K562 (cell line): ENCODE results near the gene MYH7B. TPM values are rescaled to one million over a fixed set of nuclear protein-coding genes. Genes with fewer than 3 reads are reported as not detected.

Source experiments
- ATAC-seq: fragments of 200-7000 bp; cut with Tn5 transposase; 3 replicates; pipeline ENCODE4 v1.9.1; 2020; ENCODE audit warnings: moderate library complexity
- BruUV-seq: library from RNA; stranded (reverse); fragments of 400-500 nt; replicated peaks from 2 replicates; lab custom pipeline; 2021; lab: Mats Ljungman, UMichigan
- CTCF ChIA-PET: fragments of 300-600 bp; formaldehyde crosslinking; extraction: SDS; loops from one replicate; lab custom pipeline; 2021; ENCODE audit warnings: low intra/inter-chr PET ratio; lab: Yijun Ruan, JAX
- POLR2A ChIA-PET: fragments of 300-600, 350-650 bp; sonication (Branson Sonifier 250); formaldehyde crosslinking; extraction: SDS; loops from one replicate; lab custom pipeline; 2021; ENCODE audit warnings: antibody characterized with exemption, inconsistent platforms; lab: Yijun Ruan, JAX
- DNase-seq, 4 experiments: peaks; one replicate each; pipeline versions ENCODE4 v3.0.0 to v3.0.0-alpha.2; 2011 to 2018; ENCODE audit warnings: low spot score in 3 of 4, mixed read lengths in 3 of 4; ENCODE audit errors: extremely low read depth in 1 of 4
- FAIRE-seq: peaks from 2 replicates; lab custom pipeline; 2011; peaks lifted over from hg19 to GRCh38; lab: Jason Lieb, UNC
- H2AFZ ChIP-seq: 2 replicates; pipeline ENCODE4 v1.6.0; 2011; ENCODE audit warnings: low read depth, low read length, control low read depth, inconsistent platforms
- H3K27ac ChIP-seq: fragments of 200-600 bp; 3 replicates; pipeline ENCODE4 v1.8.0; 2011; ENCODE audit warnings: low read depth, mild to moderate bottlenecking, control low read depth, inconsistent platforms, low read length, moderate library complexity, mixed read lengths; ENCODE audit errors: extremely low read depth
- H3K27me3 ChIP-seq, 2 experiments: fragments of 300-600 bp in 1 of 2; 2 replicates in 1 of 2; 3 replicates in 1 of 2; pipeline versions ENCODE4 v1.6.0 to v1.8.0; 2011; ENCODE audit warnings: inconsistent platforms in 2 of 2, low read length in 2 of 2, mild to moderate bottlenecking in 1 of 2, mixed read lengths in 1 of 2, moderate library complexity in 1 of 2; ENCODE audit not compliant: control insufficient read depth in 2 of 2, insufficient read depth in 2 of 2
- H3K36me3 ChIP-seq: fragments of 300-600 bp; 3 replicates; pipeline ENCODE4 v1.8.0; 2011; ENCODE audit warnings: mild to moderate bottlenecking, low read length, inconsistent platforms; ENCODE audit not compliant: control insufficient read depth, insufficient read depth
- H3K4me1 ChIP-seq, 2 experiments: fragments of 200-600 bp in 1 of 2; replicated peaks in 1 of 2; 2 replicates in 1 of 2; 3 replicates in 1 of 2; pipeline versions ENCODE4 v1.5.1 to v1.8.0; 2011; ENCODE audit warnings: inconsistent platforms in 2 of 2, low read length in 2 of 2, mild to moderate bottlenecking in 1 of 2, mixed read lengths in 1 of 2, moderate library complexity in 1 of 2; ENCODE audit not compliant: control insufficient read depth in 2 of 2, insufficient read depth in 2 of 2
- H3K4me2 ChIP-seq: 2 replicates; pipeline ENCODE4 v1.6.1; 2011; ENCODE audit warnings: low read length, control low read depth, inconsistent platforms, mixed read lengths; ENCODE audit not compliant: insufficient read depth
- H3K4me3 ChIP-seq: fragments of 200-600 bp; sonication (generic), shearing (Covaris generic); 2 replicates; pipeline ENCODE4 v1.5.1; 2016; ENCODE audit warnings: control low read depth, inconsistent platforms
- H3K79me2 ChIP-seq: fragments of 200-600 bp; 3 replicates; pipeline ENCODE4 v1.8.0; 2011; ENCODE audit warnings: low read length, inconsistent platforms; ENCODE audit not compliant: control insufficient read depth, insufficient read depth
- H3K9ac ChIP-seq, 2 experiments: 2 replicates each; pipeline versions ENCODE4 v1.6.0 to v1.6.1; 2011; ENCODE audit warnings: low read depth in 2 of 2, low read length in 2 of 2, control low read depth in 1 of 2, inconsistent platforms in 1 of 2, mild to moderate bottlenecking in 1 of 2, mixed read lengths in 1 of 2; ENCODE audit not compliant: insufficient read depth in 1 of 2
- H3K9me1 ChIP-seq: one replicate; pipeline ENCODE4 v1.6.0; 2011; ENCODE audit warnings: inconsistent platforms, mild to moderate bottlenecking, low read length, moderate library complexity; ENCODE audit not compliant: control insufficient read depth, insufficient read depth
- H3K9me3 ChIP-seq: replicated peaks from 2 replicates; pipeline ENCODE4 v1.5.1; 2011; ENCODE audit warnings: low read depth, low read length, inconsistent platforms; ENCODE audit not compliant: control insufficient read depth, insufficient read depth
- H4K20me1 ChIP-seq: replicated peaks from 2 replicates; pipeline ENCODE4 v1.6.1; 2011; ENCODE audit warnings: low read length, inconsistent platforms, mixed read lengths; ENCODE audit not compliant: control insufficient read depth, insufficient read depth
- GTF2E2 ChIP-seq: fragments of 200-800 bp; sonication (Bioruptor generic); IDR thresholded peaks from 2 replicates; pipeline ENCODE4 v1.6.1; 2016; ENCODE audit warnings: missing genetic modification characterization, missing compliant biosample characterization
- KAT8 ChIP-seq: fragments of 450-650 bp; IDR thresholded peaks from 2 replicates; pipeline ENCODE4 v1.6.1; 2016; ENCODE audit warnings: low read depth, mild to moderate bottlenecking
- L3MBTL2 ChIP-seq: fragments of 450-650 bp; IDR thresholded peaks from 2 replicates; pipeline ENCODE4 v1.6.1; 2016; ENCODE audit warnings: mild to moderate bottlenecking, moderate library complexity
- MCM7 ChIP-seq, 2 experiments: fragments of 450-650 bp; IDR thresholded peaks; 2 replicates each; pipeline ENCODE4 v1.6.1; 2016 to 2018
- MYNN ChIP-seq, 2 experiments: sonication (generic); formaldehyde crosslinking in 1 of 2; IDR thresholded peaks; 2 replicates each; pipeline versions ENCODE4 v1.5.0 to v1.6.1; 2016 to 2020; ENCODE audit warnings: antibody characterized with exemption in 1 of 2, missing genetic modification reagents in 1 of 2
- POLR2G ChIP-seq: fragments of 200-400 bp; formaldehyde crosslinking; IDR thresholded peaks from 2 replicates; pipeline ENCODE4 v1.6.1; 2017; ENCODE audit warnings: low read depth, mild to moderate bottlenecking, antibody characterized with exemption, low read length, moderate library complexity
- RBM22 ChIP-seq: fragments of 200-400 bp; formaldehyde crosslinking; IDR thresholded peaks from 2 replicates; pipeline ENCODE4 v1.6.1; 2018; ENCODE audit warnings: low read length, low read depth; ENCODE audit not compliant: poor library complexity, severe bottlenecking
- U2AF2 ChIP-seq: fragments of 200-400 bp; formaldehyde crosslinking; optimal IDR thresholded peaks from 2 replicates; pipeline ENCODE3; 2017; ENCODE audit warnings: low read depth, mild to moderate bottlenecking, low read length
- WGBS: fragments of 100-300 bp; shearing (Covaris generic); methylation state at CpG from one replicate; pipeline ENCODE4 v1.1.6; 2016; ENCODE audit warnings: low coverage, mixed read lengths; ENCODE audit not compliant: insufficient coverage; ENCODE audit errors: missing lambda C conversion rate; 5-methylcytosine and 5-hydroxymethylcytosine counted together
- in situ Hi-C: fragments of 300-500 bp; cut with MboI; formaldehyde crosslinking; loops from 4 replicates; pipeline ENCODE4 v1.15.0; 2018; ENCODE audit warnings: inconsistent platforms, mixed read lengths
- intact Hi-C: fragments of 100-400 bp; cut with micrococcal nuclease; formaldehyde crosslinking; loops from 2 replicates; pipeline ENCODE4 v1.14.2; 2022
- polyA plus RNA-seq, 8 experiments: library from polyadenylated mRNA; depleted of rRNA in 4 of 8; stranded (reverse) in 5 of 8; unstranded in 3 of 8; fragments of >200 nt; fragmentation: Nextera tagmentation in 2 of 8; fragmentation: Illumina TruSeq in 1 of 8; extraction: Ambion mirVana in 2 of 8; extraction: Trizol in 1 of 8; gene quantifications; 2 replicates each; pipeline versions ENCODE4 v1.2.1 to v1.2.3, GENCODE V29; 2011 to 2014; ENCODE audit warnings: inconsistent platforms in 1 of 8, missing spikeins in 1 of 8
- total RNA-seq, 7 experiments: library from RNA; depleted of rRNA in 6 of 7; stranded (reverse); fragments of >200 nt in 6 of 7; fragmentation: Illumina TruSeq in 2 of 7; extraction: Trizol in 2 of 7; gene quantifications; 2 replicates each; pipeline versions ENCODE4 v1.2.1 to v1.2.3, GENCODE V29; 2011 to 2021; ENCODE audit warnings: low replicate concordance in 1 of 7
- TF ChIP-seq, protein P1 (sequence below): fragments of 200-800 bp; sonication (Bioruptor generic); IDR thresholded peaks from 2 replicates; pipeline ENCODE4 v1.6.1; 2017; ENCODE audit warnings: missing genetic modification characterization, missing compliant biosample characterization
- TF ChIP-seq, protein P2 (sequence below): conservative IDR thresholded peaks from 2 replicates; pipeline ENCODE4 v1.6.1; 2011; ENCODE audit warnings: low read depth, mild to moderate bottlenecking, low read length; ENCODE audit not compliant: control insufficient read depth

The MYH7B gene
- total and polyA plus RNA-seq, 9 of the 15 experiments (the other 6 are each of a cell fraction or from before 2014, with no cell fraction given), result 0.07 to 0.34 (median 0.13) TPM; not detected in 3

DNA sequence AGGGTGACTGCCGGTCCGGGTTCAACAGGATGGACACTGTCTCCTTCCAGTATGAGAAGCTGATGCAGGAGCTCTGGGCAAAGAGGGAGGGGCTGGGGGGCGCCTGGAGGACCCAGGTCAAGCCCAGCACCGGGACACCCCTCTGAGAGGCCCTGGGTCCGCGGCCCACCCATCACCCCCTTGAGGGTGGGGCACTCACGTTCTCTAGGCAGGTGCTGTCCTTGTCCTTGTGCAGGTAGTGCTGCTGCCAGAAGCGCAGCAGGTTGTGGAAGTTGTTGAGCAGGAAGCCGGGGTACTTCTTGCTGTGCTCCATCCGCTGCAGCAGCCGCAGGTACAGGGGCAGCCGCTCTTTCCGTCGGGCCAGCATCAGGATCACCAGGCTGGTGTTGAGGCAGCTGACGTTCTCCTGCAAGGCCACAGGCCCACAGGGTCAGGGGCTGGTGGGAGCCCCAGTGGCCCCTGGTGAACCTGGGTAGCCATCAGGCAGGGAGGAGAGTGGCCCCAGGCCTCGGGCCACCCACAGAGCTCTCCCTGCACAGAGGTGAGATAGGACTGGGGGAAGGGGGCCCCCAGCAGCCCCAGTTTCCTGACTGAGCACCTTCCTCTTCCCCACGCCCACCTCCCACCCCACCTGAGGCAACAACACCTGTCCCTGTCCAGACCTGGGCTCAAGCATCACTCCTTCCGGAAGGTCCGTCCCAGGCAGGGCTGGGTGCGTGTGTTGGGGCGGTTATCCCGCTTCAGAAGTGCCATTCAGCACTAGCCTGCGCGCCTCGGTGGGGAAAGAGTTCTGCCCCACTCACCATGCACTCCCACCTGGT, 47.8 kb downstream of the MYH7B start:
- Histone ChIP-seq H2AFZ (no peak overlapping the region), H3K27me3 (no peaks in the 10 kb centered on the region), H3K4me1 (peaks cover 0 to 16% of the 10 kb centered on the region in 2 experiments; a peak in 2 of 5 replicates), H3K36me3 (peaks cover 100% of the 10 kb centered on the region; the same call in 2 of the 3 replicates), H3K4me3 (no peak overlapping the region), H3K79me2 (no peaks in the 10 kb centered on the region), H3K4me2 (no peak overlapping the region), H3K9me3 (no peaks in the 10 kb centered on the region), H3K9me1 (no peaks in the 10 kb centered on the region), H4K20me1 (no peaks in the 10 kb centered on the region), H3K27ac (no peak overlapping the region), H3K9ac (no peak overlapping the region)
- in situ Hi-C loops (no loop called here), intact Hi-C loops (no loop called here)
- FAIRE-seq (no peak), DNase-seq (no peak), ATAC-seq (no peak)
- no TSS peak for BruUV-seq
- TF ChIP-seq, protein P1, sequence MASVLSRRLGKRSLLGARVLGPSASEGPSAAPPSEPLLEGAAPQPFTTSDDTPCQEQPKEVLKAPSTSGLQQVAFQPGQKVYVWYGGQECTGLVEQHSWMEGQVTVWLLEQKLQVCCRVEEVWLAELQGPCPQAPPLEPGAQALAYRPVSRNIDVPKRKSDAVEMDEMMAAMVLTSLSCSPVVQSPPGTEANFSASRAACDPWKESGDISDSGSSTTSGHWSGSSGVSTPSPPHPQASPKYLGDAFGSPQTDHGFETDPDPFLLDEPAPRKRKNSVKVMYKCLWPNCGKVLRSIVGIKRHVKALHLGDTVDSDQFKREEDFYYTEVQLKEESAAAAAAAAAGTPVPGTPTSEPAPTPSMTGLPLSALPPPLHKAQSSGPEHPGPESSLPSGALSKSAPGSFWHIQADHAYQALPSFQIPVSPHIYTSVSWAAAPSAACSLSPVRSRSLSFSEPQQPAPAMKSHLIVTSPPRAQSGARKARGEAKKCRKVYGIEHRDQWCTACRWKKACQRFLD (CRISPR knock-in tag), result no peak
- TF ChIP-seq L3MBTL2, result no peak
- TF ChIP-seq POLR2G, result peak; percentile 55
- no peak for TF ChIP-seq KAT8
- TF ChIP-seq GTF2E2, result no peak
- TF ChIP-seq RBM22, result peak; percentile 78
- no peak for TF ChIP-seq MCM7 (IDR thresholded peaks at IDR 0.05)
- TF ChIP-seq MYNN (IDR thresholded peaks at IDR 0.05), result no peak
- no peak for TF ChIP-seq MYNN (CRISPR knock-in tag; IDR thresholded peaks at IDR 0.05)
- no peak for TF ChIP-seq U2AF2
- TF ChIP-seq, protein P2, sequence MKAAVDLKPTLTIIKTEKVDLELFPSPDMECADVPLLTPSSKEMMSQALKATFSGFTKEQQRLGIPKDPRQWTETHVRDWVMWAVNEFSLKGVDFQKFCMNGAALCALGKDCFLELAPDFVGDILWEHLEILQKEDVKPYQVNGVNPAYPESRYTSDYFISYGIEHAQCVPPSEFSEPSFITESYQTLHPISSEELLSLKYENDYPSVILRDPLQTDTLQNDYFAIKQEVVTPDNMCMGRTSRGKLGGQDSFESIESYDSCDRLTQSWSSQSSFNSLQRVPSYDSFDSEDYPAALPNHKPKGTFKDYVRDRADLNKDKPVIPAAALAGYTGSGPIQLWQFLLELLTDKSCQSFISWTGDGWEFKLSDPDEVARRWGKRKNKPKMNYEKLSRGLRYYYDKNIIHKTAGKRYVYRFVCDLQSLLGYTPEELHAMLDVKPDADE, result no peak
- 90% methylated on average over 22 of the region's 25 CpGs for WGBS
- POLR2A ChIA-PET, result interaction anchor here (0.7 to 1.6 kb wide), 2 partner anchors 24 to 52 kb away, joined by 3 to 4 read pairs; no protein-coding TSS in a partner anchor
- CTCF ChIA-PET, result interaction anchor here (0.5 kb wide), 1 partner anchor 197 kb away, joined by 3 read pairs; no protein-coding TSS in a partner anchor
